ENCODE data around the gene DCHS2.

Gene DCHS2

DNA sequence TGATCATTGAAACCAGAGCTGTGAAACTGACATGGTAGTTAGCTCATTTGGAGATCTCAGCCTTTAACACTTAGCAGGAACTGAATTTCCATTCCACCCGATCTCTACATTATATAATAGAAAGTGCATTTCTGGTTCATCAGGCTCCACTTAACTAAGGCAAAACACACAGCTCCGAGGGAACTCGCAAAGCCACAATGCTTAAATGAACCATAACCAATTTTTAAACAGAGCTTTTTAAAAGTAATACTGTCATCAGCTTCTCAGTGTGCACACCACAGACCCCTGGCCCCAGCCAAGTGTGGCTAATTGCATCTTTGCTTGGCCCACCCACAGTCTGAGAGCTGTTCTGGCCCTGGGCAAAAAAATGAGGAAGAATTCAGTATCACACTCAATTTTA lies 66.1 kb downstream of the DCHS2 start:
- Histone ChIP-seq H2BK120ac (ENCODE audit: low read depth, low read length) (no peak overlapping the region), H2BK5ac (ENCODE audit: low read length) (no peak overlapping the region), H2BK15ac (ENCODE audit: low read length) (no peak overlapping the region), H2AFZ (ENCODE audit: low read length) (no peak overlapping the region), H3K4me1 (ENCODE audit: control insufficient read depth in 2 of 2, insufficient read depth in 1 of 2, low read depth in 1 of 2, low read length in 2 of 2) (peaks cover 0 to 2% of the 10 kb centered on the region in 2 donors), H3K4me3 (ENCODE audit: low read length in 2 of 2) (no peak overlapping the region), H3K4me2 (ENCODE audit: insufficient read depth, low read length, poor library complexity, severe bottlenecking) (no peak overlapping the region), H3K18ac (ENCODE audit: low read length) (no peak overlapping the region), H3K14ac (ENCODE audit: low read length) (no peak overlapping the region), H4K91ac (ENCODE audit: low read depth, low read length, poor library complexity) (no peak overlapping the region), H3K79me1 (ENCODE audit: low read depth, low read length) (no peaks in the 10 kb centered on the region), H3K27ac (replicated peaks; ENCODE audit: low read length) (no peak overlapping the region), H2BK12ac (ENCODE audit: low read length) (no peak overlapping the region), H3K23ac (ENCODE audit: low read depth, low read length, poor library complexity) (no peak overlapping the region), H4K8ac (ENCODE audit: low read depth, low read length) (no peak overlapping the region), H3K27me3 (ENCODE audit: control insufficient read depth in 3 of 3, insufficient read depth in 3 of 3, low read depth in 1 of 3, low read length in 3 of 3) (peaks cover 0 to 39% (median 0%) of the 10 kb centered on the region in 3 experiments), H2AK5ac (ENCODE audit: low read depth, low read length) (no peak overlapping the region), H3K4ac (ENCODE audit: low read length) (no peak overlapping the region), H3K36me3 (replicated peaks in 1 of 2; ENCODE audit: control insufficient read depth in 2 of 2, insufficient read depth in 2 of 2, low read length in 2 of 2) (no peaks in the 10 kb centered on the region), H3K9me3 (replicated peaks in 1 of 2; ENCODE audit: control insufficient read depth in 2 of 2, insufficient read depth in 1 of 2, low read depth in 1 of 2, low read length in 2 of 2) (no peaks in the 10 kb centered on the region), H3K9ac (ENCODE audit: low read depth, low read length, poor library complexity) (no peak overlapping the region)
- no peak for DNase-seq (ENCODE audit: low spot score)
- WGBS, 2 donors (ENCODE audit: extremely low coverage in 2 of 2, insufficient read length in 2 of 2, insufficient replicate concordance in 1 of 2), result no CpG with 5 or more reads among the region's 3 CpGs

DNA sequence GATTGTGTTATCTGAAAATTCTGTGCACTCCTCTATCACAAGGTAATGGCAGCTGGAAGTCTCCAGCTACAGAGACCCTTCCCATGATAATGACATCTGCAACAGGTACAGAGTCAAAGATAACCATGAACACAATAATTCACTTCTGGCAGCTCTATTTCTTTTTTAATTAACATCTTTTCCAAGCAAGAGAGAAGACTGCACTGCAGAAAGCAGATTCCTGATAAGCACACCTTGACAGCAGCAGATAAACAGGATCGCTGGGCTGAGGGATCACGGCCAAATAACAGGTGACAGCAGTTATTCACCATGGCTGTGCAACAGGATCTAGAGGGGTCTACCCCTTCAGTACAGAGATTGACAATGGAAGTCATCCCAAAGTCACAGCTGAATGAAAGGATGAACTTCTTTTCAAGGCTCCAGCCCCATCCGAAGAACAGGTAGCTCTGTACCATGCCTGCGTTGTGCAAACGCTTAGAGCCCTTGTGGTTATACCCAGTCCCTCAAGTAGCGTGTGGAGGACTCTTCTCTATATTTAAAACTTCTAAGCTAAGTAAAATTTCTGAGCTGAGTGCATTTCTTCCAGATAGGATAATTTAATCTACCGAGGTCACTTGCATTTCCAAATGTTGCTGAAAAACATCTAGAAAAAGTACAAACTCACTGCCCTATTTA lies 66.7 kb downstream of the DCHS2 start:
- Histone ChIP-seq H3K23ac (ENCODE audit: low read depth, low read length, poor library complexity) (no peak overlapping the region), H2BK5ac (ENCODE audit: low read length) (no peak overlapping the region), H3K4me3 (ENCODE audit: low read length in 2 of 2) (no peak overlapping the region)

DNA sequence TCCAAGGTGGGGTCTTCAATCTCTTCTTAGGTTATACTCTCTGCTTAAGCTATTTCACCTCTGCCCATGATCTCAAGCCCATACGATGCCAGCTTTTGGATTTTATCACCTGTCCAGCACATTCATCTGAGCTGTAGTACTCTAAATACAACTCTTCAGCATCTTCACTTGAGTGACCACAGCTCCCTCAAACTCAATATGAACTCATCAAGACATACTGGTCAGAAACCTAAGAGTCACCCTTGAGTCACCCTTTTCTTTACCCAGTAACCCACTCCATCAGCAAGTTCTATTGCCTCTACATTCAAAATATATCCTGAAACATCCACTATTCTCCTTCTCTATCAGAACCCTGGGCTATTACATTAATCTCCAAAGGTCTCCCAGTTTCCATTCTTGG lies 69.4 kb downstream of the DCHS2 start:
- H3K27ac ChIP-seq (replicated peaks; ENCODE audit: low read length), result no peak overlapping the region
- no peak overlapping the region for H3K18ac ChIP-seq (ENCODE audit: low read length)
- peaks cover 0 to 2% of the 10 kb centered on the region in 2 donors for H3K4me1 ChIP-seq (ENCODE audit: control insufficient read depth in 2 of 2, insufficient read depth in 1 of 2, low read depth in 1 of 2, low read length in 2 of 2)
- H3K23ac ChIP-seq (ENCODE audit: low read depth, low read length, poor library complexity), result no peak overlapping the region
- H2AK5ac ChIP-seq (ENCODE audit: low read depth, low read length), result no peak overlapping the region
- no peaks in the 10 kb centered on the region for H3K36me3 ChIP-seq (replicated peaks in 1 of 2; ENCODE audit: control insufficient read depth in 2 of 2, insufficient read depth in 2 of 2, low read length in 2 of 2)
- H3K14ac ChIP-seq (ENCODE audit: low read length), result no peak overlapping the region
- H3K9ac ChIP-seq (ENCODE audit: low read depth, low read length, poor library complexity), result no peak overlapping the region
- WGBS, 2 donors (ENCODE audit: extremely low coverage in 2 of 2, insufficient read length in 2 of 2, insufficient replicate concordance in 1 of 2), result no CpG with 5 or more reads among the region's 1 CpG
- no peak overlapping the region for H3K4me2 ChIP-seq (ENCODE audit: insufficient read depth, low read length, poor library complexity, severe bottlenecking)
- DNase-seq (ENCODE audit: low spot score), result no peak
- H4K8ac ChIP-seq (ENCODE audit: low read depth, low read length), result no peak overlapping the region
- H2BK12ac ChIP-seq (ENCODE audit: low read length), result no peak overlapping the region
- no peaks in the 10 kb centered on the region for H3K9me3 ChIP-seq (replicated peaks in 1 of 2; ENCODE audit: control insufficient read depth in 2 of 2, insufficient read depth in 1 of 2, low read depth in 1 of 2, low read length in 2 of 2)
- H3K79me1 ChIP-seq (ENCODE audit: low read depth, low read length), result no peaks in the 10 kb centered on the region
- peaks cover 0 to 49% (median 2%) of the 10 kb centered on the region in 3 experiments for H3K27me3 ChIP-seq (ENCODE audit: control insufficient read depth in 3 of 3, insufficient read depth in 3 of 3, low read depth in 1 of 3, low read length in 3 of 3)
- H2BK120ac ChIP-seq (ENCODE audit: low read depth, low read length), result no peak overlapping the region
- H3K4me3 ChIP-seq (ENCODE audit: low read length in 2 of 2), result no peak overlapping the region
- H3K4ac ChIP-seq (ENCODE audit: low read length), result no peak overlapping the region
- no peak overlapping the region for H2AFZ ChIP-seq (ENCODE audit: low read length)
- no peak overlapping the region for H4K91ac ChIP-seq (ENCODE audit: low read depth, low read length, poor library complexity)
- H2BK15ac ChIP-seq (ENCODE audit: low read length), result no peak overlapping the region
- H2BK5ac ChIP-seq (ENCODE audit: low read length), result no peak overlapping the region

More for the DNA sequence above, 66.7 kb downstream of the DCHS2 start:
- H3K79me1 ChIP-seq (ENCODE audit: low read depth, low read length), result no peaks in the 10 kb centered on the region
- no peaks in the 10 kb centered on the region for H3K9me3 ChIP-seq (replicated peaks in 1 of 2; ENCODE audit: control insufficient read depth in 2 of 2, insufficient read depth in 1 of 2, low read depth in 1 of 2, low read length in 2 of 2)
- no peak overlapping the region for H2AK5ac ChIP-seq (ENCODE audit: low read depth, low read length)
- peaks cover 0 to 2% of the 10 kb centered on the region in 2 donors for H3K4me1 ChIP-seq (ENCODE audit: control insufficient read depth in 2 of 2, insufficient read depth in 1 of 2, low read depth in 1 of 2, low read length in 2 of 2)
- H3K4me2 ChIP-seq (ENCODE audit: insufficient read depth, low read length, poor library complexity, severe bottlenecking), result no peak overlapping the region
- no peak overlapping the region for H3K14ac ChIP-seq (ENCODE audit: low read length)
- H4K91ac ChIP-seq (ENCODE audit: low read depth, low read length, poor library complexity), result no peak overlapping the region
- no peak for DNase-seq (ENCODE audit: low spot score)
- no peak overlapping the region for H2AFZ ChIP-seq (ENCODE audit: low read length)
- H3K27ac ChIP-seq (replicated peaks; ENCODE audit: low read length), result no peak overlapping the region
- H3K27me3 ChIP-seq (ENCODE audit: control insufficient read depth in 3 of 3, insufficient read depth in 3 of 3, low read depth in 1 of 3, low read length in 3 of 3), result peaks cover 0 to 39% (median 0%) of the 10 kb centered on the region in 3 experiments
- no peaks in the 10 kb centered on the region for H3K36me3 ChIP-seq (replicated peaks in 1 of 2; ENCODE audit: control insufficient read depth in 2 of 2, insufficient read depth in 2 of 2, low read length in 2 of 2)
- H3K9ac ChIP-seq (ENCODE audit: low read depth, low read length, poor library complexity), result no peak overlapping the region
- H4K8ac ChIP-seq (ENCODE audit: low read depth, low read length), result no peak overlapping the region
- no CpG with 5 or more reads among the region's 7 CpGs for WGBS, 2 donors (ENCODE audit: extremely low coverage in 2 of 2, insufficient read length in 2 of 2, insufficient replicate concordance in 1 of 2)
- no peak overlapping the region for H3K18ac ChIP-seq (ENCODE audit: low read length)
- H3K4ac ChIP-seq (ENCODE audit: low read length), result no peak overlapping the region
- H2BK15ac ChIP-seq (ENCODE audit: low read length), result no peak overlapping the region
- H2BK120ac ChIP-seq (ENCODE audit: low read depth, low read length), result no peak overlapping the region
- no peak overlapping the region for H2BK12ac ChIP-seq (ENCODE audit: low read length)

DNA sequence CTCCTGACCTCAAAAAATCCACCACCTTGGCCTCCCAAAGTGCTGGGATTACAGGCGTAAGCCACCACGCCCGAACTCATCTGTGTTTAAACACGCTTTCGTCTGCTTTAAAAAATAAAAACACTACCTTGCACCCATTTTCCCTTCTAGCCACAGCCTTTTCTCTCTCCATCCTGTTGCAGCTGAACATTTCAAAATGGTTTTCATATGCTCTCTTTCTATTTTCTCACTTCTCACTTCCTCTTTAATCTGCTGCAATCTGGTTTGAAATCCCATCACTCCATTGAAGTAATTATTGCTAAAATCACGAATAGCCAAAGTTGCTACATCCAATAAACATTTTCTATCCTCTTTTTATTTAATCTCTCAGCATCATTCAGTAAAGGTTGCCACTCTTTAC lies 70.0 kb downstream of the DCHS2 start:
- H3K79me1 ChIP-seq (ENCODE audit: low read depth, low read length), result no peaks in the 10 kb centered on the region
- no peak overlapping the region for H2BK12ac ChIP-seq (ENCODE audit: low read length)
- H3K36me3 ChIP-seq (replicated peaks in 1 of 2; ENCODE audit: control insufficient read depth in 2 of 2, insufficient read depth in 2 of 2, low read length in 2 of 2), result no peaks in the 10 kb centered on the region
- no peak overlapping the region for H3K4me2 ChIP-seq (ENCODE audit: insufficient read depth, low read length, poor library complexity, severe bottlenecking)
- no peak overlapping the region for H4K91ac ChIP-seq (ENCODE audit: low read depth, low read length, poor library complexity)
- no peak overlapping the region for H2AFZ ChIP-seq (ENCODE audit: low read length)
- H3K4ac ChIP-seq (ENCODE audit: low read length), result no peak overlapping the region
- no peak overlapping the region for H3K9ac ChIP-seq (ENCODE audit: low read depth, low read length, poor library complexity)
- no peak overlapping the region for H3K18ac ChIP-seq (ENCODE audit: low read length)
- H2AK5ac ChIP-seq (ENCODE audit: low read depth, low read length), result no peak overlapping the region
- H3K4me1 ChIP-seq (ENCODE audit: control insufficient read depth in 2 of 2, insufficient read depth in 1 of 2, low read depth in 1 of 2, low read length in 2 of 2), result peaks cover 0 to 2% of the 10 kb centered on the region in 2 donors
- no peak overlapping the region for H2BK15ac ChIP-seq (ENCODE audit: low read length)
- no peak overlapping the region for H3K4me3 ChIP-seq (ENCODE audit: low read length in 2 of 2)
- no peak overlapping the region for H2BK5ac ChIP-seq (ENCODE audit: low read length)
- H4K8ac ChIP-seq (ENCODE audit: low read depth, low read length), result no peak overlapping the region
- H2BK120ac ChIP-seq (ENCODE audit: low read depth, low read length), result no peak overlapping the region
- no peaks in the 10 kb centered on the region for H3K9me3 ChIP-seq (replicated peaks in 1 of 2; ENCODE audit: control insufficient read depth in 2 of 2, insufficient read depth in 1 of 2, low read depth in 1 of 2, low read length in 2 of 2)
- H3K27me3 ChIP-seq (ENCODE audit: control insufficient read depth in 3 of 3, insufficient read depth in 3 of 3, low read depth in 1 of 3, low read length in 3 of 3), result peaks cover 0 to 47% (median 3%) of the 10 kb centered on the region in 3 experiments
- WGBS, 2 donors (ENCODE audit: extremely low coverage in 2 of 2, insufficient read length in 2 of 2, insufficient replicate concordance in 1 of 2), result no CpG with 5 or more reads among the region's 6 CpGs
- no peak overlapping the region for H3K23ac ChIP-seq (ENCODE audit: low read depth, low read length, poor library complexity)
- no peak overlapping the region for H3K27ac ChIP-seq (replicated peaks; ENCODE audit: low read length)
- no peak overlapping the region for H3K14ac ChIP-seq (ENCODE audit: low read length)
- no peak for DNase-seq (ENCODE audit: low spot score)

Measured in neuronal stem cell (in vitro differentiated cells).